ENCODE data around the gene PLRG1. TPM values are rescaled to one million over a fixed set of nuclear protein-coding genes. Genes with fewer than 3 reads are reported as not detected.
"Not testable (repeated sequence)": the region's sequence is repeated elsewhere in the genome, so short reads cannot be mapped to it uniquely, and the experiment has no call there.

PLRG1 gene
- total RNA-seq (2014; rRNA removed; shearing (Covaris generic); ENCODE audit: low replicate concordance), result 62.1 and 76.8 TPM in 2 replicates

GRCh38 chr4:154549894-154550790, at the start of gene PLRG1:
Gene PLRG1 (minus strand): TSS chr4:154550400. CDS start chr4:154550308, 92 bp downstream.
- DNase-seq, result peak; percentile 87
- H3K27me3 ChIP-seq, result no peaks in the 10 kb centered on the region
- H3K9me3 ChIP-seq, result no peaks in the 10 kb centered on the region
- peak within 1 kb of the TSS; percentile 80 for H3K4me3 ChIP-seq
- peaks cover 16% of the 10 kb centered on the region for H3K36me3 ChIP-seq

- Histone ChIP-seq H3K27me3 (no peaks in the 10 kb centered on the region), H3K9me3 (no peaks in the 10 kb centered on the region), H3K36me3 (no peaks in the 10 kb centered on the region), H3K4me3 (no peak overlapping the region)
- no peak for DNase-seq
These were observed 47.9 kb upstream of the PLRG1 start for GRCh38 chr4:154597798-154598774.

GRCh38 chr4:154597281-154597680, 47.1 kb upstream of the PLRG1 start:
- H3K36me3 ChIP-seq, DNase-seq, H3K4me3 ChIP-seq, H3K9me3 ChIP-seq, H3K27me3 ChIP-seq: not testable (repeated sequence)

- DNase-seq, result no peak
- H3K4me3 ChIP-seq, result no peak overlapping the region
- no peaks in the 10 kb centered on the region for H3K9me3 ChIP-seq
- H3K27me3 ChIP-seq, result no peaks in the 10 kb centered on the region
- no peaks in the 10 kb centered on the region for H3K36me3 ChIP-seq
These were observed 45.6 kb upstream of the PLRG1 start for GRCh38 chr4:154595807-154596206.

GRCh38 chr4:154594343-154594742, 44.1 kb upstream of the PLRG1 start:
- H3K27me3 ChIP-seq, result not testable (repeated sequence)

GRCh38 chr4:154593868-154594267, 43.7 kb upstream of the PLRG1 start:
- DNase-seq, result no peak
- Histone ChIP-seq H3K4me3 (no peak overlapping the region), H3K27me3 (no peaks in the 10 kb centered on the region), H3K36me3 (no peaks in the 10 kb centered on the region), H3K9me3 (no peaks in the 10 kb centered on the region)

More at GRCh38 chr4:154594343-154594742, 44.1 kb upstream of the PLRG1 start:
- not testable (repeated sequence) for H3K4me3 ChIP-seq, DNase-seq, H3K9me3 ChIP-seq, H3K36me3 ChIP-seq

- no peaks in the 10 kb centered on the region for H3K36me3 ChIP-seq
- H3K9me3 ChIP-seq, result no peaks in the 10 kb centered on the region
- no peak overlapping the region for H3K4me3 ChIP-seq
- no peaks in the 10 kb centered on the region for H3K27me3 ChIP-seq
- DNase-seq, result no peak
These were observed 41.7 kb upstream of the PLRG1 start for GRCh38 chr4:154591890-154592289.

GRCh38 chr4:154590329-154591006, 40.3 kb upstream of the PLRG1 start, which contains the start of gene FGA:
Gene FGA (minus strand): TSS chr4:154590742. CDS start chr4:154590687, 55 bp downstream.
- no peak for DNase-seq
- H3K27me3 ChIP-seq, result no peaks in the 10 kb centered on the region
- no peak within 1 kb of the TSS for H3K4me3 ChIP-seq
- no peaks in the 10 kb centered on the region for H3K9me3 ChIP-seq
- no peaks in the 10 kb centered on the region for H3K36me3 ChIP-seq

- no peaks in the 10 kb centered on the region for H3K27me3 ChIP-seq
- no peaks in the 10 kb centered on the region for H3K9me3 ChIP-seq
- no peak for DNase-seq
- no peak overlapping the region for H3K4me3 ChIP-seq
- no peaks in the 10 kb centered on the region for H3K36me3 ChIP-seq
These were observed 39.3 kb upstream of the PLRG1 start for GRCh38 chr4:154589296-154590197.

- H3K27me3 ChIP-seq, result no peaks in the 10 kb centered on the region
- H3K4me3 ChIP-seq, result no peak overlapping the region
- H3K9me3 ChIP-seq, result no peaks in the 10 kb centered on the region
- H3K36me3 ChIP-seq, result no peaks in the 10 kb centered on the region
- DNase-seq, result no peak
These were observed 38.0 kb upstream of the PLRG1 start for GRCh38 chr4:154588198-154588597.

- H3K9me3 ChIP-seq, result no peaks in the 10 kb centered on the region
- H3K27me3 ChIP-seq, result no peaks in the 10 kb centered on the region
- H3K36me3 ChIP-seq, result no peaks in the 10 kb centered on the region
- no peak for DNase-seq
- H3K4me3 ChIP-seq, result no peak overlapping the region
These were observed 36.3 kb upstream of the PLRG1 start for GRCh38 chr4:154586296-154587033.

- DNase-seq, result no peak
- no peak overlapping the region for H3K4me3 ChIP-seq
- H3K27me3 ChIP-seq, result no peaks in the 10 kb centered on the region
- no peaks in the 10 kb centered on the region for H3K9me3 ChIP-seq
- H3K36me3 ChIP-seq, result no peaks in the 10 kb centered on the region
These were observed 35.3 kb upstream of the PLRG1 start for GRCh38 chr4:154585369-154586018.

- no peak overlapping the region for H3K4me3 ChIP-seq
- H3K36me3 ChIP-seq, result no peaks in the 10 kb centered on the region
- no peaks in the 10 kb centered on the region for H3K27me3 ChIP-seq
- no peak for DNase-seq
- H3K9me3 ChIP-seq, result no peaks in the 10 kb centered on the region
These were observed 34.1 kb upstream of the PLRG1 start for GRCh38 chr4:154584259-154584658.

GRCh38 chr4:154583677-154584076, 33.5 kb upstream of the PLRG1 start:
- no peak for DNase-seq
- Histone ChIP-seq H3K9me3 (no peaks in the 10 kb centered on the region), H3K36me3 (no peaks in the 10 kb centered on the region), H3K27me3 (no peaks in the 10 kb centered on the region), H3K4me3 (no peak overlapping the region)

- DNase-seq, result no peak
- H3K36me3 ChIP-seq, result no peaks in the 10 kb centered on the region
- no peaks in the 10 kb centered on the region for H3K9me3 ChIP-seq
- no peak overlapping the region for H3K4me3 ChIP-seq
- no peaks in the 10 kb centered on the region for H3K27me3 ChIP-seq
These were observed 33.0 kb upstream of the PLRG1 start for GRCh38 chr4:154583230-154583629.
